Measurements from ENCODE around the gene EIF2A. TPM values are rescaled to one million over a fixed set of nuclear protein-coding genes. Genes with fewer than 3 reads are reported as not detected.

The EIF2A gene
- total and polyA plus RNA-seq, 2 of the 13 experiments (the other 11 are each of a cell fraction or from before 2014, with no cell fraction given) = 124 to 139 TPM

GRCh38 chr3:150540297-150540696 is 6.3 kb upstream of the EIF2A start:
- no TSS peak for BruUV-seq (replicated peaks)
- Histone ChIP-seq H3K79me2 (ENCODE audit: insufficient read depth, low read length) (peaks cover 27% of the 10 kb centered on the region), H2AFZ (ENCODE audit: low read length) (no peak overlapping the region), H3K36me3 (replicated peaks in 1 of 2; ENCODE audit: control insufficient read depth in 1 of 2, insufficient read depth in 2 of 2, low read length in 2 of 2) (peaks cover 2 to 12% of the 10 kb centered on the region in 2 experiments; a peak in 3 of 5 replicates), H3K4me1 (ENCODE audit: insufficient read depth, low read length) (peaks cover 25% of the 10 kb centered on the region), H3K4me2 (ENCODE audit: low read depth, low read length) (no peak overlapping the region), H3K27me3 (ENCODE audit: control insufficient read depth in 1 of 2, insufficient read depth in 2 of 2, low read length in 2 of 2) (peaks cover 0 to under 1% of the 10 kb centered on the region in 2 experiments; a peak in 1 of 5 replicates), H4K20me1 (ENCODE audit: insufficient read depth, low read length) (peaks cover 14% of the 10 kb centered on the region; the same call in 1 of the 2 replicates), H3K9me3 (ENCODE audit: low read length) (no peaks in the 10 kb centered on the region), H3K27ac (ENCODE audit: extremely low read length, insufficient read depth, low read length) (no peak overlapping the region), H3K9ac (ENCODE audit: insufficient read depth, low read depth, low read length) (no peak overlapping the region), H3K4me3 (replicated peaks in 1 of 3; ENCODE audit: insufficient read depth in 1 of 3, low read depth in 2 of 3, low read length in 3 of 3) (no peak overlapping the region)
- TF ChIP-seq ZNF121 (CRISPR knock-in tag; IDR thresholded peaks at IDR 0.05) (peak; percentile 80), HOMEZ (CRISPR knock-in tag; IDR thresholded peaks at IDR 0.05; ENCODE audit: low read depth) (no peak)
- WGBS (ENCODE audit: low lambda C conversion rate) = 97% methylated on average over 2 of the region's 2 CpGs
- CTCF ChIA-PET (ENCODE audit: low intra/inter-chr PET ratio, low total read pairs) = no interaction called here
- no peak for ATAC-seq
- in situ Hi-C loops (cut with HindIII; ENCODE audit: extremely low pct_ligation_motif_present, low pct_unique_long_range_greater_than_20kb) = no loop called here
- no peak for FAIRE-seq
- POLR2A ChIA-PET = no interaction called here
- no peak for DNase-seq (ENCODE audit: low spot score)
- intact Hi-C loops (cut with micrococcal nuclease; ENCODE audit: unreplicated experiment) = loop anchor here (10.0 kb wide), 1 partner anchor 165 kb away; the partner anchor contains the start of gene ERICH6

- in situ Hi-C loops (cut with HindIII; ENCODE audit: extremely low pct_ligation_motif_present, low pct_unique_long_range_greater_than_20kb) (no loop called here), intact Hi-C loops (cut with micrococcal nuclease; ENCODE audit: unreplicated experiment) (loop anchor here (10.0 kb wide), 1 partner anchor 164 kb away; the partner anchor contains the start of gene ERICH6)
- Histone ChIP-seq H3K27me3 (ENCODE audit: control insufficient read depth in 1 of 2, insufficient read depth in 2 of 2, low read length in 2 of 2) (peaks cover 0 to 4% of the 10 kb centered on the region in 2 experiments; a peak in 1 of 5 replicates), H2AFZ (ENCODE audit: low read length) (no peak overlapping the region), H3K4me3 (replicated peaks in 1 of 3; ENCODE audit: insufficient read depth in 1 of 3, low read depth in 2 of 3, low read length in 3 of 3) (no peak overlapping the region), H3K36me3 (replicated peaks in 1 of 2; ENCODE audit: control insufficient read depth in 1 of 2, insufficient read depth in 2 of 2, low read length in 2 of 2) (peaks cover 2 to 12% of the 10 kb centered on the region in 2 experiments; a peak in 3 of 5 replicates), H3K4me1 (ENCODE audit: insufficient read depth, low read length) (peaks cover 25% of the 10 kb centered on the region), H3K9me3 (ENCODE audit: low read length) (no peaks in the 10 kb centered on the region), H4K20me1 (ENCODE audit: insufficient read depth, low read length) (peaks cover 17% of the 10 kb centered on the region; the same call in 1 of the 2 replicates), H3K9ac (ENCODE audit: insufficient read depth, low read depth, low read length) (no peak overlapping the region), H3K27ac (ENCODE audit: extremely low read length, insufficient read depth, low read length) (no peak overlapping the region), H3K4me2 (ENCODE audit: low read depth, low read length) (no peak overlapping the region), H3K79me2 (ENCODE audit: insufficient read depth, low read length) (peaks cover 34% of the 10 kb centered on the region)
- BruUV-seq (replicated peaks) = no TSS peak
- no peak for DNase-seq (ENCODE audit: low spot score)
- no peak for ATAC-seq
- ChIA-PET CTCF (ENCODE audit: low intra/inter-chr PET ratio, low total read pairs) (no interaction called here), POLR2A (no interaction called here)
- WGBS (ENCODE audit: low lambda C conversion rate) = 96% methylated on average over 3 of the region's 3 CpGs
- TF ChIP-seq AGO2 (optimal IDR thresholded peaks at IDR 0.05; ENCODE audit: low read depth, low read length) (peak; percentile 35), RFXANK (CRISPR knock-in tag; IDR thresholded peaks at IDR 0.05) (no peak)
- no peak for FAIRE-seq
Measured at GRCh38 chr3:150540991-150541390, 5.6 kb upstream of the EIF2A start.
